SU-DHL-6 (cell line): ENCODE results near the gene LRP1B.

ENCODE experiments used
- H2AFZ ChIP-seq: fragments of 200-600 bp; sonication (generic); 2 replicates; pipeline ENCODE4 v1.6.1; 2014; ENCODE audit warnings: low read depth, mild to moderate bottlenecking, moderate library complexity, mixed read lengths, antibody characterized with exemption, low read length; ENCODE audit not compliant: severe bottlenecking
- H3F3A ChIP-seq: fragments of 200-600 bp; shearing (Covaris generic); 2 replicates; pipeline ENCODE4 v1.6.0; 2016; ENCODE audit warnings: antibody characterized with exemption, mild to moderate bottlenecking; ENCODE audit not compliant: insufficient read depth
- H3K27ac ChIP-seq: fragments of 200-600 bp; sonication (generic); 2 replicates; pipeline ENCODE4 v1.5.1; 2016; ENCODE audit warnings: low read depth, mild to moderate bottlenecking, low read length, moderate library complexity, mixed read lengths
- H3K27me3 ChIP-seq: fragments of 200-600 bp; sonication (generic), shearing (Covaris generic); 2 replicates; pipeline ENCODE4 v1.6.0; 2014; ENCODE audit warnings: mild to moderate bottlenecking, low read length
- H3K36me3 ChIP-seq: fragments of 200-600 bp; sonication (generic); 2 replicates; pipeline ENCODE4 v1.6.1; 2014; ENCODE audit warnings: mild to moderate bottlenecking, low read length, mixed read lengths
- H3K4me2 ChIP-seq: fragments of 300-600, 200-600 bp; shearing (Covaris generic), sonication (generic); 2 replicates; pipeline ENCODE4 v1.6.0; 2014; ENCODE audit warnings: low read length, low read depth, mild to moderate bottlenecking; ENCODE audit not compliant: poor library complexity, severe bottlenecking
- H3K4me3 ChIP-seq: fragments of 200-600 bp; sonication (generic); 2 replicates; pipeline ENCODE4 v1.5.1; 2014; ENCODE audit warnings: antibody characterized with exemption, low read length, mild to moderate bottlenecking, mixed read lengths; ENCODE audit not compliant: insufficient read depth, poor library complexity, severe bottlenecking
- H3K79me2 ChIP-seq: fragments of 200-600 bp; sonication (generic); 2 replicates; pipeline ENCODE4 v1.6.1; 2014; ENCODE audit warnings: mild to moderate bottlenecking, low read length, moderate library complexity; ENCODE audit not compliant: insufficient read depth
- H3K9ac ChIP-seq: fragments of 200-600 bp; sonication (generic); 2 replicates; pipeline ENCODE4 v1.7.0; 2014; ENCODE audit warnings: mild to moderate bottlenecking, low read length
- H3K9me2 ChIP-seq: fragments of 200-600 bp; sonication (generic); replicated peaks from 2 replicates; pipeline ENCODE4 v1.6.1; 2014; ENCODE audit warnings: low read length; ENCODE audit not compliant: insufficient read depth
- H3K9me3 ChIP-seq: fragments of 200-600 bp; sonication (generic); 2 replicates; pipeline ENCODE4 v1.6.1; 2014; ENCODE audit warnings: low read length, mixed read lengths; ENCODE audit not compliant: insufficient read depth
- H4K20me1 ChIP-seq: fragments of 200-600 bp; sonication (generic); 2 replicates; pipeline ENCODE4 v1.6.1; 2014; ENCODE audit warnings: low read depth, mild to moderate bottlenecking, antibody characterized with exemption, low read length, moderate library complexity, mixed read lengths
- CTCF ChIP-seq: fragments of 200-600 bp; sonication (generic); IDR thresholded peaks from one replicate; pipeline ENCODE4 v1.5.1; 2017; ENCODE audit warnings: antibody characterized with exemption, mild to moderate bottlenecking, low read length, moderate library complexity; ENCODE audit not compliant: insufficient read depth, poor library complexity, severe bottlenecking
- EZH2phosphoT487 ChIP-seq: fragments of 200-600 bp; sonication (generic), shearing (Covaris generic); conservative IDR thresholded peaks from 2 replicates; pipeline ENCODE4 v1.6.1; 2018; ENCODE audit warnings: mild to moderate bottlenecking, antibody characterized with exemption, low read length, moderate library complexity, mixed read lengths

LRP1B gene

DNA sequence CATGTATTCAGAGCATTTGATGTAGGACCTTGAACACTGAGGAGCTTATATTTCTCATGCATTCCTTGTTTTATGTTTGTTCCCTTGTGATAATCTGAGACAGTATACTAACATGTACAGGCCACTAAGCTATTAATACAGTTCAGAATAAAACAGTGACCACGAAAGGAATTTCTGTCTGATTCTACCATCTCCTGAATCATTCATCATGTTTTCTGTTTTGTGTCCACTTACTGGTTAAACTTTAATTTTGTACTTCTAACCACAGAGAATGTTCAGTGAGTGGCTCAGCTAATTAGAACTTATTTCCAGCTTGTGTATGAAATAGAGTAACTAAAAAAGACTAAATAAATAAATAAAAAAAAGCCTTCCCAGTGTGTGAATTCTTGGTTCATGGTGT is 110.4 kb downstream of the LRP1B start:
- Histone ChIP-seq H3K9ac (no peak overlapping the region), H4K20me1 (no peaks in the 10 kb centered on the region), H3K4me3 (no peak overlapping the region), H3K36me3 (no peaks in the 10 kb centered on the region), H3K27me3 (no peaks in the 10 kb centered on the region), H2AFZ (no peak overlapping the region), H3K4me2 (no peak overlapping the region), H3K27ac (no peak overlapping the region), H3K9me3 (no peaks in the 10 kb centered on the region), H3K9me2 (no peaks in the 10 kb centered on the region), H3F3A (no peaks in the 10 kb centered on the region), H3K79me2 (no peaks in the 10 kb centered on the region)
- TF ChIP-seq CTCF (no peak), EZH2phosphoT487 (no peak)

- H3K9me3 ChIP-seq = no peaks in the 10 kb centered on the region
- no peaks in the 10 kb centered on the region for H3K27me3 ChIP-seq
- no peak overlapping the region for H2AFZ ChIP-seq
- no peak overlapping the region for H3K9ac ChIP-seq
- no peak overlapping the region for H3K4me2 ChIP-seq
- H3K79me2 ChIP-seq = no peaks in the 10 kb centered on the region
- no peak for TF ChIP-seq CTCF
- TF ChIP-seq EZH2phosphoT487 = no peak
- no peaks in the 10 kb centered on the region for H3F3A ChIP-seq
- H3K9me2 ChIP-seq = no peaks in the 10 kb centered on the region
- no peak overlapping the region for H3K27ac ChIP-seq
- no peaks in the 10 kb centered on the region for H4K20me1 ChIP-seq
- no peaks in the 10 kb centered on the region for H3K36me3 ChIP-seq
- H3K4me3 ChIP-seq = no peak overlapping the region
Measured at GRCh38 chr2:142014536-142014935, 116.3 kb downstream of the LRP1B start.

DNA sequence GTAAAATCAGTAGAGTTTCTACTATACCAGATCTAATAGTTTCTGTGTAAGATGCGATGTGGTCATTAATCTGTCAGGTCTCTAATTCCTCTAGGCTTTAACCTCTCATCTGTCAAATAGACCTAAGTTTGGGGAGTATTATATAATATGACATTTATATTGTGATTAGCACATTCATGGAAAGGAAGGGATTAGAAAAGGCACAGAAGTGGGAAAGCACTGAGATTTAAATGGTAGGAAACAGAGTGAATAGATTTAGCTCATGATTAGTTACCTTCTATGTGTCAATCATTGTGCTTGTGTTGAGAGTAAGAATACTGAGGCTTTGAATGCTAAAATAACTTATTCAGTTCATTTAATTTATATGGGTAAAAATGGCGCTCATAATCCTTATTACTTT is 118.0 kb downstream of the LRP1B start:
- Histone ChIP-seq H3F3A (no peaks in the 10 kb centered on the region), H2AFZ (no peak overlapping the region), H3K9me2 (no peaks in the 10 kb centered on the region), H3K36me3 (no peaks in the 10 kb centered on the region), H4K20me1 (no peaks in the 10 kb centered on the region), H3K4me3 (no peak overlapping the region), H3K4me2 (no peak overlapping the region), H3K27me3 (no peaks in the 10 kb centered on the region), H3K27ac (no peak overlapping the region), H3K79me2 (no peaks in the 10 kb centered on the region), H3K9ac (no peak overlapping the region), H3K9me3 (no peaks in the 10 kb centered on the region)
- no peak for TF ChIP-seq EZH2phosphoT487
- TF ChIP-seq CTCF = no peak
